ENCODE measurements around the gene FLRT3.

GRCh38 chr20:14342918-14343317, 5.5 kb upstream of the FLRT3 start:
- TF ChIP-seq, protein P1, sequence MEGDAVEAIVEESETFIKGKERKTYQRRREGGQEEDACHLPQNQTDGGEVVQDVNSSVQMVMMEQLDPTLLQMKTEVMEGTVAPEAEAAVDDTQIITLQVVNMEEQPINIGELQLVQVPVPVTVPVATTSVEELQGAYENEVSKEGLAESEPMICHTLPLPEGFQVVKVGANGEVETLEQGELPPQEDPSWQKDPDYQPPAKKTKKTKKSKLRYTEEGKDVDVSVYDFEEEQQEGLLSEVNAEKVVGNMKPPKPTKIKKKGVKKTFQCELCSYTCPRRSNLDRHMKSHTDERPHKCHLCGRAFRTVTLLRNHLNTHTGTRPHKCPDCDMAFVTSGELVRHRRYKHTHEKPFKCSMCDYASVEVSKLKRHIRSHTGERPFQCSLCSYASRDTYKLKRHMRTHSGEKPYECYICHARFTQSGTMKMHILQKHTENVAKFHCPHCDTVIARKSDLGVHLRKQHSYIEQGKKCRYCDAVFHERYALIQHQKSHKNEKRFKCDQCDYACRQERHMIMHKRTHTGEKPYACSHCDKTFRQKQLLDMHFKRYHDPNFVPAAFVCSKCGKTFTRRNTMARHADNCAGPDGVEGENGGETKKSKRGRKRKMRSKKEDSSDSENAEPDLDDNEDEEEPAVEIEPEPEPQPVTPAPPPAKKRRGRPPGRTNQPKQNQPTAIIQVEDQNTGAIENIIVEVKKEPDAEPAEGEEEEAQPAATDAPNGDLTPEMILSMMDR (IDR thresholded peaks at IDR 0.05; ENCODE audit: insufficient read depth, low read length) = no peak
- TF ChIP-seq GABPA (IDR thresholded peaks at IDR 0.05; ENCODE audit: low read depth) (no peak), SPI1 (IDR thresholded peaks at IDR 0.05; ENCODE audit: borderline replicate concordance, low read depth) (no peak), REST (IDR thresholded peaks at IDR 0.05; ENCODE audit: insufficient replicate concordance, low read depth) (no peak), POLR2AphosphoS5 (IDR thresholded peaks at IDR 0.05; ENCODE audit: low read depth) (no peak)

All from HL-60 (cell line).